Heart right ventricle (tissue), 16 donors: ENCODE data around the gene STK24. TPM values are rescaled to one million over a fixed set of nuclear protein-coding genes. Genes with fewer than 3 reads are reported as not detected.

Source experiments
- ATAC-seq, 8 donors: fragments of 200-7000 bp; cut with Tn5 transposase; one replicate each; pipeline ENCODE4 v1.9.1; 2020; ENCODE audit warnings: mild to moderate bottlenecking in 8 of 8, moderate library complexity in 8 of 8, moderate number of reproducible peaks in 1 of 8
- DNase-seq, 2 donors: peaks; one replicate each; pipeline ENCODE4 v3.0.0-alpha.2; 2020
- H3K27ac ChIP-seq, 10 donors: fragments of 200-600 bp; sonication (generic) in 2 of 10; one replicate each; pipeline versions ENCODE4 v1.5.0 to v1.8.0; 2020 to 2022; ENCODE audit warnings: mild to moderate bottlenecking in 3 of 10
- H3K27me3 ChIP-seq, 7 donors: fragments of 200-600 bp; one replicate each; pipeline ENCODE4 v1.8.0; 2021 to 2022; ENCODE audit warnings: mild to moderate bottlenecking in 2 of 7
- H3K36me3 ChIP-seq, 9 donors: fragments of 200-600 bp; sonication (generic) in 1 of 9; one replicate each; pipeline versions ENCODE4 v1.5.0 to v1.8.0; 2020 to 2022; ENCODE audit warnings: mild to moderate bottlenecking in 2 of 9
- H3K4me1 ChIP-seq, 9 donors: fragments of 200-600 bp; sonication (generic) in 1 of 9; one replicate each; pipeline versions ENCODE4 v1.5.0 to v1.8.0; 2020 to 2022; ENCODE audit warnings: mild to moderate bottlenecking in 4 of 9
- H3K4me3 ChIP-seq, 10 donors: fragments of 200-600 bp; sonication (generic) in 2 of 10; one replicate each; pipeline versions ENCODE4 v1.5.0 to v1.8.0; 2020 to 2022; ENCODE audit warnings: mild to moderate bottlenecking in 7 of 10, moderate library complexity in 2 of 10
- H3K9me3 ChIP-seq, 11 donors: fragments of 200-600 bp in 10 of 11; sonication (generic) in 2 of 11; one replicate each; pipeline versions ENCODE4 v1.5.0 to v1.8.0; 2013 to 2022; ENCODE audit warnings: mild to moderate bottlenecking in 2 of 11, control low read depth in 1 of 11, moderate library complexity in 1 of 11
- CTCF ChIP-seq, 9 donors: fragments of 200-600 bp; sonication (generic) in 2 of 9; IDR thresholded peaks; one replicate each; pipeline versions ENCODE4 v1.5.0 to v1.8.0; 2021 to 2022; ENCODE audit warnings: antibody characterized with exemption in 9 of 9, mild to moderate bottlenecking in 5 of 9, moderate library complexity in 1 of 9
- WGBS, 2 donors: extraction: QIAGEN DNeasy Blood & Tissue Kit; methylation state at CpG; one replicate each; pipeline ENCODE4 v1.1.7; 2013; ENCODE audit warnings: inconsistent platforms in 1 of 2; 5-methylcytosine and 5-hydroxymethylcytosine counted together
- intact Hi-C, 10 donors: fragments of 100-400 bp; cut with DNase I; formaldehyde crosslinking; loops; one replicate each; pipeline versions ENCODE4 v1.11.1 to v1.14.2; 2022
- polyA plus RNA-seq, 2 donors: library from polyadenylated mRNA; stranded (reverse); fragments of 200-250 nt; gene quantifications; one replicate each; pipeline ENCODE4 v1.2.3, GENCODE V29; 2013
- total RNA-seq, 10 donors: library from RNA; stranded (reverse); fragmentation: NEBNext Ultra II Directional in 3 of 10; extraction: Animal tissue kit (Norgen Biotek cat#: 25700) in 3 of 10; gene quantifications; one replicate each; pipeline versions ENCODE4 v1.2.1 to v1.2.4, GENCODE V29; 2021 to 2023
- donor health status: Arrhythmogenic right ventricular cardiomyopathy.
- donor health status: ischemic (EF 13 %, LVEDD 7.1; RV severe dilation, severe dysfunction).
- donor health status: healthy with polysubstance abuse.
- donor health status: DM: no; HTN: yes; CAD: no.
- donor health status: DM: no; HTN: no; CAD: no.
- donor health status: ischemic (EF 25% LVEDD 6.9; RV normal size, moderate dysfunction).
- donor health status: ischemic (EF 25% LVEDD 5.7; RV mildly dilated, moderate dysfunction).
- donor health status: healthy.
- donor health status: DM: yes; HTN: yes; CAD: no.
- donor health status: Ischemic cardiomyopathy.
- donor health status: ischemic (EF 35%, LVEDD 5.7; RV mildly dilated, moderate dysfunction).
- donor health status: nonischemic (EF 11% LVEDD 7.7; RV severe dilation, severe dysfunction).
- donor health status: DM: yes; HTN: yes; CAD: no.
- donor health status: PGD.
- donor health status: ischemic (EF 29% LVEDD 5.4; RV normal size, mild dysfunction).
- donor health status: nonischemic (EF 23%, LVEDD 6.1; RV moderate dilation, normal function).

STK24 gene
- total and polyA plus RNA-seq, 12 donors, result 20.8 to 72.9 (median 61.5) TPM

GRCh38 chr13:98599502-98600328, 22.8 kb upstream of the STK24 start:
- H3K27me3 ChIP-seq, result peaks cover 0 to 9% (median 0%) of the 10 kb centered on the region in 7 donors
- no peak for ATAC-seq
- 65 to 70% methylated on average over 2 of the region's 2 CpGs for WGBS, 2 donors
- H3K4me1 ChIP-seq, result peaks cover 0 to 4% (median 0%) of the 10 kb centered on the region in 9 donors
- H3K27ac ChIP-seq, result no peak overlapping the region
- H3K36me3 ChIP-seq, result no peaks in the 10 kb centered on the region
- no peak overlapping the region for H3K4me3 ChIP-seq
- TF ChIP-seq CTCF (IDR thresholded peaks at IDR 0.05), result no peak
- H3K9me3 ChIP-seq, result peaks cover 0 to 3% (median 0%) of the 10 kb centered on the region in 11 donors
- no peak for DNase-seq
- intact Hi-C loops, result loop anchor here in 1 of 10 donors (5.0 kb wide), 1 partner anchor 38 kb away; no protein-coding TSS in a partner anchor

DNA sequence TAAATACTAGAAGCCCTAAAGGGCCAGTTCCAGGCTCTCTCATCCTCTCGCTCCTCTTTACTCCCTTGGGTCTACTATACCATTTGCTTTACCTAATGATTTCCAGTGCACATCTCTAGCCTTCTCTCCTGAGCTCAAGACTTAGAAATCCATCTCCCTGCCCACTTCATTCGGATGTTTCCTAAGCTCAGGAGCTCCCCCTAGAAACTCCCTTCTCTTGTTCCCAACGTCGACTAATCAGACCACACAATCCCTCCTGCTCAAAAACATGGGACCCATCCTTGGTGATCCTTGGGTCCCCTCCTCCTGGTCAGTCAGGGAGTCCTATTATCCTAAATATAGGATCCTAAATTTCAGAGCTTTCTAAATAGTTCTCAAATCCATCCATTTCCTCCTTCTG, 21.1 kb upstream of the STK24 start:
- Histone ChIP-seq H3K27ac (no peak overlapping the region), H3K27me3 (peaks cover 0 to 9% (median 0%) of the 10 kb centered on the region in 7 donors), H3K9me3 (peaks cover 0 to 3% (median 0%) of the 10 kb centered on the region in 11 donors), H3K4me1 (peaks cover 0 to 4% (median 0%) of the 10 kb centered on the region in 9 donors), H3K4me3 (no peak overlapping the region), H3K36me3 (no peaks in the 10 kb centered on the region)
- DNase-seq (no peak), ATAC-seq (no peak)
- WGBS, 2 donors, result 34 to 41% methylated on average over 4 of the region's 4 CpGs
- intact Hi-C loops, result loop anchor here in 1 of 10 donors (5.0 kb wide), 1 partner anchor 39 kb away; no protein-coding TSS in a partner anchor
- peak in 6 of 9 donors; percentile 17 to 39 (median 29) for TF ChIP-seq CTCF (IDR thresholded peaks at IDR 0.05)

GRCh38 chr13:98595134-98595533, 18.2 kb upstream of the STK24 start:
- no peak for TF ChIP-seq CTCF (IDR thresholded peaks at IDR 0.05)
- H3K9me3 ChIP-seq, result peaks cover 0 to 8% (median 0%) of the 10 kb centered on the region in 11 donors
- 82 to 87% methylated on average over 3 of the region's 3 CpGs for WGBS, 2 donors
- H3K4me1 ChIP-seq, result peaks cover 0 to 4% (median 0%) of the 10 kb centered on the region in 9 donors
- no peak overlapping the region for H3K27ac ChIP-seq
- no peaks in the 10 kb centered on the region for H3K36me3 ChIP-seq
- intact Hi-C loops, result loop anchor here in 1 of 10 donors (5.0 kb wide), 1 partner anchor 42 kb away; no protein-coding TSS in a partner anchor
- ATAC-seq, result no peak
- DNase-seq, result no peak
- H3K4me3 ChIP-seq, result no peak overlapping the region
- peaks cover 0 to 9% (median 0%) of the 10 kb centered on the region in 7 donors for H3K27me3 ChIP-seq

GRCh38 chr13:98592362-98592732, 15.4 kb upstream of the STK24 start:
- Histone ChIP-seq H3K4me1 (peaks cover 0 to 4% (median 0%) of the 10 kb centered on the region in 9 donors), H3K27ac (no peak overlapping the region), H3K9me3 (peaks cover 0 to 8% (median 0%) of the 10 kb centered on the region in 11 donors), H3K4me3 (no peak overlapping the region), H3K27me3 (no peaks in the 10 kb centered on the region), H3K36me3 (no peaks in the 10 kb centered on the region)
- DNase-seq (no peak), ATAC-seq (no peak)
- no peak for TF ChIP-seq CTCF (IDR thresholded peaks at IDR 0.05)
- WGBS, 2 donors, result 84 to 88% methylated on average over 5 of the region's 5 CpGs
- intact Hi-C loops, result no loop called here
